Measurements from ENCODE around the gene ING2.

GRCh38 chr4:183561905-183562304, 57.0 kb downstream of the ING2 start:
- TF ChIP-seq POLR2AphosphoS5 (IDR thresholded peaks at IDR 0.05) (no peak), CTCF (IDR thresholded peaks at IDR 0.05) (no peak)

Data from breast epithelium (tissue), 3 donors.